Subcutaneous abdominal adipose tissue (tissue), 5 donors: Measurements from ENCODE around the gene MRS2.
"Not testable (repeated sequence)": the region's sequence is repeated elsewhere in the genome, so short reads cannot be mapped to it uniquely, and the experiment has no call there.

ENCODE experiments used
- H3K27ac ChIP-seq: one replicate; pipeline ENCODE4 v1.7.0; 2013; ENCODE audit warnings: low read depth, mild to moderate bottlenecking, inconsistent platforms, low read length, moderate library complexity
- H3K27me3 ChIP-seq, 5 donors: one replicate each; pipeline ENCODE4 v1.7.0; 2013; ENCODE audit warnings: low read length in 5 of 5, inconsistent platforms in 1 of 5; ENCODE audit not compliant: control insufficient read depth in 5 of 5, insufficient read depth in 4 of 5
- H3K36me3 ChIP-seq, 5 donors: one replicate each; pipeline ENCODE4 v1.7.0; 2013; ENCODE audit warnings: low read length in 5 of 5; ENCODE audit not compliant: control insufficient read depth in 5 of 5, insufficient read depth in 5 of 5
- H3K4me1 ChIP-seq, 5 donors: one replicate each; pipeline ENCODE4 v1.7.0; 2013; ENCODE audit warnings: low read length in 5 of 5, mild to moderate bottlenecking in 3 of 5, moderate library complexity in 1 of 5; ENCODE audit not compliant: control insufficient read depth in 5 of 5, insufficient read depth in 5 of 5
- H3K4me3 ChIP-seq, 5 donors: one replicate each; pipeline ENCODE4 v1.7.0; 2013; ENCODE audit warnings: low read length in 5 of 5, low read depth in 1 of 5
- H3K9ac ChIP-seq, 5 donors: one replicate each; pipeline ENCODE4 v1.7.0; 2013; ENCODE audit warnings: low read length in 5 of 5, mild to moderate bottlenecking in 4 of 5, moderate library complexity in 3 of 5
- H3K9me3 ChIP-seq, 5 donors: one replicate each; pipeline ENCODE4 v1.7.0; 2013; ENCODE audit warnings: low read length in 5 of 5; ENCODE audit not compliant: control insufficient read depth in 5 of 5
- donor health status: healthy.
- donor health status: healthy.
- donor health status: healthy.
- donor health status: healthy.
- donor health status: healthy.

MRS2 gene

GRCh38 chr6:24403501-24403824 lies 727 bp downstream of the MRS2 start:
- Histone ChIP-seq H3K9me3 (no peaks in the 10 kb centered on the region), H3K4me1 (peaks cover 2 to 27% (median 25%) of the 10 kb centered on the region in 5 donors), H3K36me3 (peaks cover 0 to 15% (median 9%) of the 10 kb centered on the region in 5 donors), H3K27ac (peak overlapping the region; percentile 55), H3K9ac (peak overlapping the region; percentile 85 to 99 (median 95)), H3K27me3 (peaks cover 0 to 7% (median 0%) of the 10 kb centered on the region in 5 donors), H3K4me3 (peak overlapping the region; percentile 85 to 99 (median 96))

DNA sequence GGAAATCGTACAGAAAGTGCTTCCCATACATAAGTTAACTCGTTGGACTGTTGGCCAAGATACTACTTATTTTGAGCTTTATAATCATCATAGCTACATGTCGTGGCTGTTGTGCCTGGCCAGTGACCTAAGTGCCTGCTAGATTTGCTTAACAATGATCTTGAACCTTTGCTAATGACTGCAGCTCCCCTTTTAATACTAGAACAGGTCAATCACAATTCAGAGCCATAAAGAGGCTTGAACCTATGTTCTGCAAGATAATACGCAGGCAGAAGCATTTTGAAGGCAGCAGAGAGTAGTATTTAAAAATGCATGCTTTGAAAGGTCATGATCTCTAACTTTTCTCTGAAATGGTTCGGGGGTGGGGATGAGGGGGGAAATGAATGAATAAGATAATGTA lies 2.5 kb downstream of the MRS2 start:
- Histone ChIP-seq H3K4me1 (peaks cover 2 to 27% (median 25%) of the 10 kb centered on the region in 5 donors), H3K36me3 (peaks cover 6 to 24% (median 16%) of the 10 kb centered on the region in 5 donors), H3K27me3 (no peaks in the 10 kb centered on the region), H3K27ac (no peak overlapping the region), H3K4me3 (no peak overlapping the region), H3K9me3 (no peaks in the 10 kb centered on the region), H3K9ac (no peak overlapping the region)

DNA sequence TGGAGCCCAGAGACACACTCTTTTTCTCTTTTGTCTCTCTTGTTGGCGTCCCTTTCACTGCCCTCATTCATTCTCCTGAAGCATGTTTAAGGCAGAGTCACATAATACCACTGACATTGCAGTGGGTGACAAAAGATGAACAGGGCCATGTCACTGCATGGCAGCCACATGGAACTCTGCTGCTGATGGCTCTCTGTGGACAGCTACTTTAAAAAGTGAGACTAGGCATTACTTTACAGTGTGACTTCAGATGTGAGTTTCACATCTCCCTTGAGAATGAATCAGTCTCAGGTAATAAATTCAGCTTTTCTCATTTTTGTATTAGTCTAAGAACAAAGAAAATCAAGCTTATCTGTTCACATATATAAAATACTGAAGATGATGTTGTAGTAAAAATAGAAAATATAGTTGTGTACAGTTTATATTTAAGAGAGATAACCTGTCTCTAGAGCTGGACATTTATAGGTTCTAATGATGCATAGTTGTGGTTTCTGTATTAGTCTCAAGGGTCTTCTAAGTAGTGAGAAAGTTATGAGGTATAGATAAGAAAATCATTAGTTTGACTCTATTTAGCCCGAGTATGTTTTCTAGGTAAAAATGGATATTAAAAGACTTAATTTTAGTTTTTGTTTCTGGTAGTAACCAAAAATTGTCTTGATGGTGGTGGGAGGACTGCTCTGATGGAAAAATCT lies 6.1 kb downstream of the MRS2 start:
- Histone ChIP-seq H3K9me3 (no peaks in the 10 kb centered on the region), H3K27ac (no peak overlapping the region), H3K36me3 (peaks cover 23 to 44% (median 37%) of the 10 kb centered on the region in 5 donors), H3K4me1 (peaks cover 0 to 14% (median 8%) of the 10 kb centered on the region in 5 donors), H3K4me3 (no peak overlapping the region), H3K9ac (no peak overlapping the region), H3K27me3 (no peaks in the 10 kb centered on the region)

- no peak overlapping the region for H3K27ac ChIP-seq
- no peak overlapping the region for H3K9ac ChIP-seq
- H3K4me3 ChIP-seq: no peak overlapping the region
- no peaks in the 10 kb centered on the region for H3K9me3 ChIP-seq
- H3K27me3 ChIP-seq: no peaks in the 10 kb centered on the region
- H3K36me3 ChIP-seq: peaks cover 33 to 52% (median 46%) of the 10 kb centered on the region in 5 donors
- no peaks in the 10 kb centered on the region for H3K4me1 ChIP-seq
Measured at GRCh38 chr6:24410622-24411021, 7.9 kb downstream of the MRS2 start.

DNA sequence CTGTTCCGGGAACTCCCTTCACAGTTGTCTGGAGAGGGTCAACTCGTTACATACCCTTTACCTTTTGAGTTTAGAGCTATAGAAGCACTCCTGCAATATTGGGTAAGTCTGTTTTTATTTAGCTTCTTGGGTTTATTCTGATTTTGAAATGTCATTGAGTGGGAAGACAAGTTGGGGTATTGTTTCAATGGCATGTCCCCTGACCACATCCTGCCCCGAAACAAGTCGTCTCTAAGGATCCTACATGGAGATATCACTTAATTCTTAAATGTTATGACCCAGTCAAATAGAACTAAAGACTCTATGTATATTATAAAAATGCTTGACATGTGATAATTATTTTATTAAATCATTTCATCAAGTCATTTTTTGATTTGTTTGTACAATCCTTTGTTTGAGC lies 9.6 kb downstream of the MRS2 start:
- Histone ChIP-seq H3K9me3 (no peaks in the 10 kb centered on the region), H3K36me3 (peaks cover 46 to 66% (median 59%) of the 10 kb centered on the region in 5 donors), H3K27me3 (no peaks in the 10 kb centered on the region), H3K4me3 (no peak overlapping the region), H3K27ac (no peak overlapping the region), H3K4me1 (no peaks in the 10 kb centered on the region), H3K9ac (no peak overlapping the region)

GRCh38 chr6:24414531-24414930 lies 11.8 kb downstream of the MRS2 start:
- not testable (repeated sequence) for H3K9ac ChIP-seq, H3K4me1 ChIP-seq, H3K27ac ChIP-seq, H3K9me3 ChIP-seq, H3K4me3 ChIP-seq, H3K27me3 ChIP-seq
- H3K36me3 ChIP-seq: peaks cover 54 to 72% (median 63%) of the 10 kb centered on the region in 5 donors

- Histone ChIP-seq H3K9ac (no peak overlapping the region), H3K36me3 (peaks cover 62 to 83% (median 70%) of the 10 kb centered on the region in 5 donors), H3K4me3 (no peak overlapping the region), H3K27ac (no peak overlapping the region), H3K9me3 (no peaks in the 10 kb centered on the region), H3K4me1 (no peaks in the 10 kb centered on the region), H3K27me3 (no peaks in the 10 kb centered on the region)
Measured at GRCh38 chr6:24415753-24416152, 13.0 kb downstream of the MRS2 start.

DNA sequence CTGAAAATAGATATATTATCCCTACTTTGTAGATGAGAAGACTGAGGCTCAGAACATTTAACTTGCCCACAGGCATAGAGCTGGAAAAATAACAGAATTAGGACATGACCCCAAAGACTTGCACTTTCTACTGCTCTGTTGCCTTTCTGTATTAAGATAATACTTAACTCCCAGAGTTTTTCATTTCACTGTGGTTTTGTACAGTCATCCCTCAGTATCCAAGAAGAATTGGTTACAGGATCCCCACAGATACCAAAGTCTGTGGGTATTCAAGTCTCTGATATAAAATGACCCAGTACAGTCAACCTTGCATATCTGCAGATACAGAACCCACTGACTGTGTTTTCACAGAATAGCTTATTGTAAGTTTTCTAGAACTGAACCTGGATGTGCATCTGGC lies 16.8 kb downstream of the MRS2 start:
- Histone ChIP-seq H3K27ac (no peak overlapping the region), H3K9me3 (no peaks in the 10 kb centered on the region), H3K36me3 (peaks cover 74 to 95% (median 84%) of the 10 kb centered on the region in 5 donors), H3K27me3 (no peaks in the 10 kb centered on the region), H3K9ac (no peak overlapping the region), H3K4me3 (no peak overlapping the region), H3K4me1 (no peaks in the 10 kb centered on the region)

DNA sequence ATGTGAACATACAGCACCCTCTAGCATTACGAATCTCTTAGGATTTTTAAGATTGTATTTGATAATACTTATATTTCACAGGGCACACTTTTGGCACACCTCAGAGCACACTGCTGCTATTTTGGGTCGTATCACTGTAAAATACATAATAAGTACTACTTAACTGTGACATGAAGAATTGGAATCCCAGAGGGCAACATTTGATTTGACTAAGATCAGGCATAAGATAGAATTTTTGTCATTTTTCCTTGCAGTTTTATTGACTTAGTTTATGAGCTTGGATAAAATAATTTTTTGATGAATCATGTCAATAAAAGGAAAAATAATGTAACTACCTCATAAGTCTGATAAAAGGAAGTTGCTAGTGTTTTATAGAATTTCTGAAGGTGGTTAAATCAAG lies 22.4 kb downstream of the MRS2 start:
- Histone ChIP-seq H3K4me1 (no peaks in the 10 kb centered on the region), H3K27ac (no peak overlapping the region), H3K9me3 (no peaks in the 10 kb centered on the region), H3K9ac (no peak overlapping the region), H3K36me3 (peaks cover 49 to 67% (median 57%) of the 10 kb centered on the region in 5 donors), H3K4me3 (no peak overlapping the region), H3K27me3 (no peaks in the 10 kb centered on the region)

DNA sequence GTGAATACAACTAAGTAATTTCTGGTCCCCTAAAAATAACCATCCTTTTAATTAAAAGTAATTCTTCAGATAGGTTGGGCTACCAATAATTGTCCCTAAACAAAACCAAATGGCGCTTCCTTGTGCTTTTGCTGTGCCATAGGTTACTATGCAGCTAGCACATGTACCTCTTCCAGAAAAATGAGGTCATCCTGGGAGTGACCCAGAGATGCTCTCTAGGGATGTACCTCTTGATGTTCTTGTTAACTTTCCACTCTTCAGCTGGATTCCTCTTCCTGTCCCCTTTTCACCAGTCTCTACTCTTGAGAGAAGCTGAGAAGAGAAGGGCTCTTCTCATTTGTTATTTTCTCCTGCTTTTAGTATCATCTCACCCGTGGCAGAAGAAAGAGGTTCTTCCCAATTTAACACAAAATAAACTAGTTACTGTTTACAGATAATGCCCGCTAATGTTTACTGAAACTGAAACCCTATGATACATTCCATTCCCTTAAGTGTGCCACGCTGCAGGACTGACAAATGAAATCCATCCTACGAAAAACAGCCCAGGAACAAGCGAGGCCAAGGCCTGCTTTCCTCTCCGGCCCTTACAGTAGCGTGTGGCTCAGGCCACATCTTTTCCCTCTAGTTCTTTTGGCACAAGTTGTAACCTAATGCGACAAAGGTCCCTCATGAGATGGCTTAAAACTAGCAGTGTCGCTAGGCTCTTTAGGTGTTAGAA lies 24.2 kb downstream of the MRS2 start:
- Histone ChIP-seq H3K9ac (peak overlapping the region in 1 of 5 donors; percentile 14), H3K4me1 (no peaks in the 10 kb centered on the region), H3K27ac (peak overlapping the region; percentile 11), H3K9me3 (no peaks in the 10 kb centered on the region), H3K27me3 (no peaks in the 10 kb centered on the region), H3K36me3 (peaks cover 37 to 51% (median 43%) of the 10 kb centered on the region in 5 donors), H3K4me3 (no peak overlapping the region)
